Measurements from ENCODE around the gene RNF208. TPM values are rescaled to one million over a fixed set of nuclear protein-coding genes. Genes with fewer than 3 reads are reported as not detected.

The RNF208 gene
- total and polyA plus RNA-seq, 2 donors (not counting 3 experiments of a cell fraction or from before 2014, with no cell fraction given): 1.3 to 4.8 TPM

- no peak for TF ChIP-seq CTCF (IDR thresholded peaks at IDR 0.05; ENCODE audit: extremely low read depth in 1 of 2, insufficient read depth in 1 of 2, low read depth in 1 of 2, low read length in 2 of 2)
- Histone ChIP-seq H2AFZ (ENCODE audit: low read depth, low read length) (no peak overlapping the region), H3K9ac (replicated peaks; ENCODE audit: extremely low read depth, insufficient read depth, low read length) (no peak overlapping the region), H3K27ac (ENCODE audit: insufficient read depth, low read depth, low read length) (no peak overlapping the region), H3K9me1 (replicated peaks; ENCODE audit: control insufficient read depth, extremely low read depth, insufficient read depth, low read length) (no peaks in the 10 kb centered on the region), H3K36me3 (ENCODE audit: control insufficient read depth in 2 of 2, extremely low read depth in 1 of 2, insufficient read depth in 2 of 2, low read length in 2 of 2) (no peaks in the 10 kb centered on the region), H3K4me2 (ENCODE audit: insufficient read depth, low read length) (no peak overlapping the region), H4K20me1 (replicated peaks; ENCODE audit: control insufficient read depth, extremely low read depth, insufficient read depth, low read length) (no peaks in the 10 kb centered on the region), H3K4me1 (ENCODE audit: control insufficient read depth, extremely low read depth, insufficient read depth, low read length) (no peaks in the 10 kb centered on the region), H3K27me3 (ENCODE audit: control insufficient read depth in 2 of 2, insufficient read depth in 2 of 2, low read length in 2 of 2) (no peaks in the 10 kb centered on the region), H3K79me2 (ENCODE audit: control insufficient read depth, insufficient read depth, low read length) (peaks cover 9% of the 10 kb centered on the region), H3K9me3 (replicated peaks; ENCODE audit: control insufficient read depth, insufficient read depth, low read length) (no peaks in the 10 kb centered on the region), H3K4me3 (replicated peaks in 1 of 3; ENCODE audit: insufficient read depth in 1 of 3, low read depth in 1 of 3, low read length in 3 of 3) (no peak overlapping the region)
- ChIA-PET POLR2A (no interaction called here), CTCF (interaction anchor here (0.6 to 2.5 kb wide), 66 partner anchors 8 to 459 kb away, joined by 3 to 63 read pairs (median 4); partner anchors contain the start of genes CYSRT1, MAN1B1, NDOR1 and NELFB)
- no peak for DNase-seq (ENCODE audit: low read depth, low spot score)
- no TSS peak for BruUV-seq (replicated peaks)
- intact Hi-C loops (cut with micrococcal nuclease) (loop anchor here (1.0 to 5.0 kb wide), 3 partner anchors 14 to 450 kb away; partner anchors contain the start of gene RNF208), dilution Hi-C loops (cut with MboI; ENCODE audit: extremely low pct_ligation_motif_present, low sequenced_read_pairs) (no loop called here)
- FAIRE-seq: no peak
Observed at GRCh38 chr9:137236936-137237421, 14.9 kb upstream of the RNF208 start.

- no peak overlapping the region for H3K4me3 ChIP-seq (replicated peaks in 1 of 3; ENCODE audit: insufficient read depth in 1 of 3, low read depth in 1 of 3, low read length in 3 of 3)
- H3K4me1 ChIP-seq (ENCODE audit: control insufficient read depth, extremely low read depth, insufficient read depth, low read length): no peaks in the 10 kb centered on the region
- peaks cover 4% of the 10 kb centered on the region for H3K79me2 ChIP-seq (ENCODE audit: control insufficient read depth, insufficient read depth, low read length)
- H3K9me3 ChIP-seq (replicated peaks; ENCODE audit: control insufficient read depth, insufficient read depth, low read length): no peaks in the 10 kb centered on the region
- TF ChIP-seq MAX (IDR thresholded peaks at IDR 0.05; ENCODE audit: insufficient read depth, insufficient read length) (no peak), POLR2AphosphoS5 (IDR thresholded peaks at IDR 0.05; ENCODE audit: insufficient read depth, low read depth, low read length) (peak; percentile 33), MYC (IDR thresholded peaks at IDR 0.05; ENCODE audit: low read depth, low read length) (no peak), POLR2A (IDR thresholded peaks at IDR 0.05; ENCODE audit: low read depth, low read length) (no peak), EZH2 (IDR thresholded peaks at IDR 0.05; ENCODE audit: borderline replicate concordance, low read depth, low read length, severe bottlenecking) (no peak), CTCF (IDR thresholded peaks at IDR 0.05; ENCODE audit: extremely low read depth in 1 of 2, insufficient read depth in 1 of 2, low read depth in 1 of 2, low read length in 2 of 2) (peak; percentile 97 to 99), JUN (IDR thresholded peaks at IDR 0.05; ENCODE audit: borderline replicate concordance, insufficient read depth, insufficient read length, low read depth) (no peak), GATA2 (IDR thresholded peaks at IDR 0.05; ENCODE audit: insufficient read depth, insufficient read length, low read depth, low read length) (no peak), FOS (IDR thresholded peaks at IDR 0.05; ENCODE audit: borderline replicate concordance, insufficient read depth, low read length) (no peak)
- H3K9ac ChIP-seq (replicated peaks; ENCODE audit: extremely low read depth, insufficient read depth, low read length): no peak overlapping the region
- ChIA-PET CTCF (interaction anchor here (0.6 to 2.5 kb wide), 68 partner anchors 9 to 782 kb away, joined by 3 to 63 read pairs (median 4); partner anchors contain the start of genes CYSRT1, MAN1B1, NDOR1 and NELFB), POLR2A (interaction anchor here (0.6 kb wide), 4 partner anchors 32 to 149 kb away, joined by 3 to 4 read pairs (median 3); partner anchors contain the start of gene MAN1B1)
- dilution Hi-C loops (cut with MboI; ENCODE audit: extremely low pct_ligation_motif_present, low sequenced_read_pairs) (no loop called here), intact Hi-C loops (cut with micrococcal nuclease) (loop anchor here (1.0 to 5.0 kb wide), 3 partner anchors 14 to 449 kb away; partner anchors contain the start of gene RNF208)
- FAIRE-seq (peak; percentile 82), DNase-seq (ENCODE audit: low read depth, low spot score) (peak; percentile 77)
- H4K20me1 ChIP-seq (replicated peaks; ENCODE audit: control insufficient read depth, extremely low read depth, insufficient read depth, low read length): no peaks in the 10 kb centered on the region
- no peaks in the 10 kb centered on the region for H3K27me3 ChIP-seq (ENCODE audit: control insufficient read depth in 2 of 2, insufficient read depth in 2 of 2, low read length in 2 of 2)
- H3K36me3 ChIP-seq (ENCODE audit: control insufficient read depth in 2 of 2, extremely low read depth in 1 of 2, insufficient read depth in 2 of 2, low read length in 2 of 2): no peaks in the 10 kb centered on the region
- BruUV-seq (replicated peaks): no TSS peak
- H2AFZ ChIP-seq (ENCODE audit: low read depth, low read length): no peak overlapping the region
- no peak overlapping the region for H3K4me2 ChIP-seq (ENCODE audit: insufficient read depth, low read length)
- H3K27ac ChIP-seq (ENCODE audit: insufficient read depth, low read depth, low read length): no peak overlapping the region
- no peaks in the 10 kb centered on the region for H3K9me1 ChIP-seq (replicated peaks; ENCODE audit: control insufficient read depth, extremely low read depth, insufficient read depth, low read length)
Observed at GRCh38 chr9:137236238-137236935, 14.3 kb upstream of the RNF208 start.

Measured in endothelial cell of umbilical vein (primary cell).